Activated T-helper 1 cell treated with anti-CD3 and anti-CD28 coated beads, Interleukin-12 subunit alpha, Interleukin-12 subunit beta, Interleukin-2, Interleukin-4 antibody, amounts not matched to agents 30 ng/mL and 10 ng/mL and 1 ng/mL, durations not matched to agents 14 hours and 24 hours and 36 hours (primary cell): ENCODE measurements around the gene MATK. TPM values are rescaled to one million over a fixed set of nuclear protein-coding genes. Genes with fewer than 3 reads are reported as not detected.
A peak's percentile ranks its signal among the peaks of the same experiment; 100 is the strongest.
"Not testable (repeated sequence)": the region's sequence is repeated elsewhere in the genome, so short reads cannot be mapped to it uniquely, and the experiment has no call there.

ENCODE experiments used
- DNase-seq: peaks from one replicate; pipeline ENCODE4 v3.0.0; 2021; ENCODE audit warnings: low spot score
- H3K27ac Mint-ChIP-seq: one replicate; pipeline ENCODE4 v1.8.0; 2021; ENCODE audit warnings: mild to moderate bottlenecking, mixed read lengths
- H3K27me3 Mint-ChIP-seq: one replicate; pipeline ENCODE4 v1.8.0; 2022; ENCODE audit warnings: mild to moderate bottlenecking, moderate library complexity, mixed read lengths; ENCODE audit not compliant: insufficient read depth
- H3K36me3 Mint-ChIP-seq: one replicate; pipeline ENCODE4 v1.8.0; 2021; ENCODE audit warnings: low read depth, mixed read lengths
- H3K4me1 Mint-ChIP-seq: one replicate; pipeline ENCODE4 v1.8.0; 2021; ENCODE audit warnings: low read depth, mixed read lengths
- H3K4me3 Mint-ChIP-seq: one replicate; pipeline ENCODE4 v1.8.0; 2021; ENCODE audit warnings: mild to moderate bottlenecking, moderate library complexity, mixed read lengths
- H3K9me3 Mint-ChIP-seq: one replicate; pipeline ENCODE4 v1.8.0; 2021; ENCODE audit warnings: mixed read lengths
- intact Hi-C: fragments of 100-400 bp; cut with micrococcal nuclease; formaldehyde crosslinking; loops from one replicate; pipeline ENCODE4 v1.15.1; 2024
- total RNA-seq: library from RNA; stranded (reverse); gene quantifications from 2 replicates; pipeline ENCODE4 v1.2.3, GENCODE V29; 2022

MATK gene
- total RNA-seq, 1 donor from 2014 or later = 21.5 TPM

- intact Hi-C loops = no loop called here
- H3K27me3 Mint-ChIP-seq = peaks cover under 1% of the 10 kb centered on the region
- no peaks in the 10 kb centered on the region for H3K9me3 Mint-ChIP-seq
- no peak overlapping the region for H3K4me3 Mint-ChIP-seq
- DNase-seq = no peak
- peak overlapping the region; percentile 63 for H3K27ac Mint-ChIP-seq
- H3K36me3 Mint-ChIP-seq = peaks cover 13% of the 10 kb centered on the region
- H3K4me1 Mint-ChIP-seq = peaks cover 8% of the 10 kb centered on the region
Measured at GRCh38 chr19:3768748-3769099, 17.5 kb downstream of the MATK start.

GRCh38 chr19:3768015-3768747 lies 18.0 kb downstream of the MATK start:
- H3K27ac Mint-ChIP-seq = no peak overlapping the region
- no peak overlapping the region for H3K4me3 Mint-ChIP-seq
- peaks cover 13% of the 10 kb centered on the region for H3K36me3 Mint-ChIP-seq
- H3K4me1 Mint-ChIP-seq = peaks cover 10% of the 10 kb centered on the region
- no peak for DNase-seq
- H3K9me3 Mint-ChIP-seq = no peaks in the 10 kb centered on the region
- intact Hi-C loops = no loop called here
- no peaks in the 10 kb centered on the region for H3K27me3 Mint-ChIP-seq

- Mint-ChIP-seq H3K4me3 (no peak overlapping the region), H3K27me3 (peaks cover 2% of the 10 kb centered on the region), H3K27ac (no peak overlapping the region), H3K36me3 (peaks cover 17% of the 10 kb centered on the region), H3K9me3 (no peaks in the 10 kb centered on the region), H3K4me1 (peaks cover 20% of the 10 kb centered on the region)
- intact Hi-C loops = no loop called here
- no peak for DNase-seq
Measured at GRCh38 chr19:3767050-3767449, 19.1 kb downstream of the MATK start.

- Mint-ChIP-seq H3K36me3 (peaks cover 17% of the 10 kb centered on the region), H3K4me1 (peaks cover 26% of the 10 kb centered on the region), H3K9me3 (no peaks in the 10 kb centered on the region), H3K4me3 (peak overlapping the region; percentile 32), H3K27ac (peak overlapping the region; percentile 37), H3K27me3 (peaks cover 2% of the 10 kb centered on the region)
- intact Hi-C loops = no loop called here
- DNase-seq = no peak
Measured at GRCh38 chr19:3766520-3766919, 19.7 kb downstream of the MATK start.

GRCh38 chr19:3765757-3766156 lies 20.4 kb downstream of the MATK start:
- H3K4me3 Mint-ChIP-seq, H3K9me3 Mint-ChIP-seq, H3K27ac Mint-ChIP-seq, DNase-seq, H3K27me3 Mint-ChIP-seq, intact Hi-C loops: not testable (repeated sequence)
- Mint-ChIP-seq H3K4me1 (peaks cover 27% of the 10 kb centered on the region), H3K36me3 (peaks cover 20% of the 10 kb centered on the region)

GRCh38 chr19:3765121-3765520 lies 21.1 kb downstream of the MATK start:
- Mint-ChIP-seq H3K27ac (no peak overlapping the region), H3K9me3 (no peaks in the 10 kb centered on the region), H3K4me1 (peaks cover 27% of the 10 kb centered on the region), H3K27me3 (peaks cover 2% of the 10 kb centered on the region), H3K36me3 (peaks cover 20% of the 10 kb centered on the region), H3K4me3 (no peak overlapping the region)
- intact Hi-C loops = no loop called here
- no peak for DNase-seq

GRCh38 chr19:3762501-3763459 lies 23.4 kb downstream of the MATK start, which contains the start of gene MRPL54:
TSS of gene MRPL54 (plus strand) at chr19:3762682. CDS start at chr19:3762701, 19 bp downstream.
- Mint-ChIP-seq H3K4me3 (peak within 1 kb of the TSS; percentile 100), H3K27ac (peak within 1 kb of the TSS; percentile 99), H3K27me3 (peaks cover 2% of the 10 kb centered on the region), H3K36me3 (peaks cover 17% of the 10 kb centered on the region), H3K4me1 (peaks cover 27% of the 10 kb centered on the region), H3K9me3 (no peaks in the 10 kb centered on the region)
- intact Hi-C loops = loop anchor here (1.0 to 5.0 kb wide), 14 partner anchors 50 to 978 kb away; partner anchors contain the start of genes ANKRD24, DAPK3, DPP9 and EEF2
- DNase-seq = peak; percentile 100

- Mint-ChIP-seq H3K36me3 (peaks cover 16% of the 10 kb centered on the region), H3K4me3 (peak overlapping the region; percentile 100), H3K9me3 (no peaks in the 10 kb centered on the region), H3K4me1 (peaks cover 27% of the 10 kb centered on the region), H3K27ac (peak overlapping the region; percentile 99), H3K27me3 (peaks cover 2% of the 10 kb centered on the region)
- no peak for DNase-seq
- intact Hi-C loops = loop anchor here (1.0 to 5.0 kb wide), 10 partner anchors 50 to 977 kb away; partner anchors contain the start of genes ANKRD24, DAPK3, DPP9 and EEF2
Measured at GRCh38 chr19:3762130-3762473, 24.1 kb downstream of the MATK start.

- Mint-ChIP-seq H3K27me3 (peaks cover 2% of the 10 kb centered on the region), H3K9me3 (no peaks in the 10 kb centered on the region), H3K4me1 (peaks cover 23% of the 10 kb centered on the region), H3K27ac (peak within 1 kb of the TSS; percentile 99), H3K36me3 (peaks cover 13% of the 10 kb centered on the region), H3K4me3 (peak within 1 kb of the TSS; percentile 100)
- intact Hi-C loops = loop anchor here (1.0 to 5.0 kb wide), 13 partner anchors 37 to 977 kb away; partner anchors contain the start of genes ANKRD24, DAPK3, DPP9 and EEF2
- DNase-seq = peak; percentile 93
Measured at GRCh38 chr19:3761382-3762129, 24.6 kb downstream of the MATK start, which contains the start of gene APBA3. TSS of gene APBA3 (minus strand) at chr19:3761692. CDS start at chr19:3760264, 1,428 bp downstream.

- H3K36me3 Mint-ChIP-seq = peaks cover 9% of the 10 kb centered on the region
- H3K4me3 Mint-ChIP-seq = peak overlapping the region; percentile 100
- H3K4me1 Mint-ChIP-seq = peaks cover 20% of the 10 kb centered on the region
- intact Hi-C loops = loop anchor here (1.0 to 5.0 kb wide), 6 partner anchors 37 to 961 kb away; partner anchors contain the start of genes DAPK3, DPP9, MFSD12 and MPND
- peaks cover 2% of the 10 kb centered on the region for H3K27me3 Mint-ChIP-seq
- H3K27ac Mint-ChIP-seq = peak overlapping the region; percentile 98
- H3K9me3 Mint-ChIP-seq = no peaks in the 10 kb centered on the region
- no peak for DNase-seq
Measured at GRCh38 chr19:3760871-3761361, 25.3 kb downstream of the MATK start.

- peaks cover 2% of the 10 kb centered on the region for H3K27me3 Mint-ChIP-seq
Measured at GRCh38 chr19:3759482-3760254, 26.5 kb downstream of the MATK start.

More at GRCh38 chr19:3759482-3760254, 26.5 kb downstream of the MATK start:
- DNase-seq = no peak
- intact Hi-C loops = loop anchor here (2.0 to 5.0 kb wide), 4 partner anchors 202 to 963 kb away; partner anchors contain the start of genes DAPK3, DPP9, MFSD12 and MPND
- Mint-ChIP-seq H3K27ac (no peak overlapping the region), H3K4me3 (peak overlapping the region; percentile 100), H3K9me3 (no peaks in the 10 kb centered on the region), H3K36me3 (peaks cover 15% of the 10 kb centered on the region), H3K4me1 (peaks cover 28% of the 10 kb centered on the region)
